GM23248 (cell line): Measurements from ENCODE around the gene MALSU1. TPM values are rescaled to one million over a fixed set of nuclear protein-coding genes. Genes with fewer than 3 reads are reported as not detected.

Experiments
- DNase-seq: peaks from one replicate; pipeline ENCODE4 v3.0.0-alpha.2; 2015
- H2AFZ ChIP-seq: fragments of 200-600 bp; sonication (generic); 2 replicates; pipeline ENCODE4 v1.6.1; 2016; ENCODE audit warnings: antibody characterized with exemption
- H3F3A ChIP-seq: fragments of 200-600 bp; sonication (generic); 2 replicates; pipeline ENCODE4 v1.6.1; 2016; ENCODE audit warnings: mild to moderate bottlenecking, antibody characterized with exemption, mixed run types; ENCODE audit not compliant: insufficient read depth
- H3K27ac ChIP-seq: fragments of 200-600 bp; sonication (generic); 2 replicates; pipeline ENCODE4 v1.5.1; 2016; ENCODE audit warnings: mild to moderate bottlenecking
- H3K27me3 ChIP-seq: fragments of 200-600 bp; sonication (generic); replicated peaks from 2 replicates; pipeline ENCODE4 v1.6.1; 2016; ENCODE audit warnings: mild to moderate bottlenecking; ENCODE audit not compliant: insufficient read depth
- H3K36me3 ChIP-seq: fragments of 200-600 bp; sonication (generic); 2 replicates; pipeline ENCODE4 v1.6.1; 2016; ENCODE audit warnings: low read depth, mild to moderate bottlenecking
- H3K4me1 ChIP-seq: fragments of 200-600 bp; sonication (generic); 2 replicates; pipeline ENCODE4 v1.6.1; 2016; ENCODE audit warnings: mild to moderate bottlenecking; ENCODE audit not compliant: insufficient read depth
- H3K4me2 ChIP-seq: fragments of 200-600 bp; sonication (generic); one replicate; pipeline ENCODE4 v1.6.1; 2016; ENCODE audit warnings: mild to moderate bottlenecking; ENCODE audit not compliant: unreplicated experiment
- H3K4me3 ChIP-seq: fragments of 200-600 bp; sonication (generic); 2 replicates; pipeline ENCODE4 v1.5.1; 2016; ENCODE audit warnings: mild to moderate bottlenecking
- H3K79me2 ChIP-seq: fragments of 200-600 bp; sonication (generic); 2 replicates; pipeline ENCODE4 v1.6.1; 2016; ENCODE audit warnings: mild to moderate bottlenecking; ENCODE audit not compliant: insufficient read depth
- H3K9ac ChIP-seq: fragments of 200-600 bp; sonication (generic); 2 replicates; pipeline ENCODE4 v1.6.1; 2016; ENCODE audit warnings: mild to moderate bottlenecking
- H3K9me2 ChIP-seq: fragments of 200-600 bp; sonication (generic); 2 replicates; pipeline ENCODE4 v1.6.1; 2016; ENCODE audit warnings: mixed run types, mild to moderate bottlenecking, moderate library complexity; ENCODE audit not compliant: insufficient read depth
- H3K9me3 ChIP-seq: fragments of 200-600 bp; sonication (generic); one replicate; pipeline ENCODE4 v1.6.1; 2017; ENCODE audit warnings: low read depth
- H4K20me1 ChIP-seq: fragments of 200-600 bp; sonication (generic); 2 replicates; pipeline ENCODE4 v1.6.0; 2016; ENCODE audit not compliant: insufficient read depth
- EZH2 ChIP-seq: fragments of 200-600 bp; sonication (generic); IDR thresholded peaks from 2 replicates; pipeline ENCODE4 v1.6.1; 2018; ENCODE audit warnings: antibody characterized with exemption, mild to moderate bottlenecking; ENCODE audit not compliant: insufficient read depth, poor library complexity, severe bottlenecking
- EZH2phosphoT487 ChIP-seq: fragments of 200-600 bp; sonication (generic); IDR thresholded peaks from 2 replicates; pipeline ENCODE4 v1.6.1; 2018; ENCODE audit warnings: antibody characterized with exemption, moderate library complexity, mild to moderate bottlenecking, low read depth; ENCODE audit not compliant: insufficient read depth
- WGBS, 2 experiments: methylation state at CpG; one replicate each; pipeline ENCODE4 v1.1.6; 2015 to 2017; ENCODE audit warnings: low lambda C conversion rate in 2 of 2, low coverage in 1 of 2; ENCODE audit errors: missing lambda C conversion rate in 2 of 2; 5-methylcytosine and 5-hydroxymethylcytosine counted together
- in situ Hi-C: fragments of 300-500 bp; cut with MboI; formaldehyde crosslinking; loops from 2 replicates; pipeline ENCODE4 v1.15.0; 2020
- polyA plus RNA-seq: library from polyadenylated mRNA; unstranded; fragments of >200 nt; fragmentation: Nextera tagmentation; extraction: Ambion mirVana; gene quantifications from 2 replicates; pipeline ENCODE4 v1.2.1, GENCODE V29; 2016
- total RNA-seq: library from RNA; depleted of rRNA; stranded (reverse); fragments of >200 nt; shearing (Covaris generic); gene quantifications from 2 replicates; pipeline ENCODE4 v1.2.3, GENCODE V29; 2014

MALSU1 gene
- total and polyA plus RNA-seq, 2 experiments from 2014 or later: 66.0 to 136 TPM

- 96 to 99% methylated on average over 2 of the region's 2 CpGs for WGBS, 2 experiments
- Histone ChIP-seq H3K27me3 (no peaks in the 10 kb centered on the region), H3K4me2 (no peak overlapping the region), H2AFZ (no peak overlapping the region), H3K9me2 (no peaks in the 10 kb centered on the region), H4K20me1 (no peaks in the 10 kb centered on the region), H3K9ac (no peak overlapping the region), H3K4me3 (no peak overlapping the region), H3K79me2 (no peaks in the 10 kb centered on the region), H3F3A (peaks cover 22% of the 10 kb centered on the region), H3K4me1 (peaks cover 24% of the 10 kb centered on the region), H3K9me3 (no peaks in the 10 kb centered on the region), H3K27ac (no peak overlapping the region), H3K36me3 (peaks cover 25% of the 10 kb centered on the region; the same call in 1 of the 2 replicates)
- in situ Hi-C loops: no loop called here
- TF ChIP-seq EZH2phosphoT487 (no peak), EZH2 (no peak)
- no peak for DNase-seq
Observed at GRCh38 chr7:23338439-23338838, 39.3 kb downstream of the MALSU1 start.

GRCh38 chr7:23338863-23339262 is 39.7 kb downstream of the MALSU1 start:
- TF ChIP-seq EZH2 (no peak), EZH2phosphoT487 (no peak)
- no peaks in the 10 kb centered on the region for H3K9me2 ChIP-seq
- peaks cover 22% of the 10 kb centered on the region for H3F3A ChIP-seq
- no peak overlapping the region for H3K9ac ChIP-seq
- 93 to 98% methylated on average over 2 of the region's 2 CpGs for WGBS, 2 experiments
- no peaks in the 10 kb centered on the region for H3K9me3 ChIP-seq
- H3K4me2 ChIP-seq: no peak overlapping the region
- H2AFZ ChIP-seq: no peak overlapping the region
- peaks cover 28% of the 10 kb centered on the region; the same call in 1 of the 2 replicates for H3K36me3 ChIP-seq
- H3K79me2 ChIP-seq: no peaks in the 10 kb centered on the region
- no peak overlapping the region for H3K27ac ChIP-seq
- DNase-seq: no peak
- H3K27me3 ChIP-seq: no peaks in the 10 kb centered on the region
- H3K4me3 ChIP-seq: no peak overlapping the region
- in situ Hi-C loops: no loop called here
- H4K20me1 ChIP-seq: no peaks in the 10 kb centered on the region
- peaks cover 25% of the 10 kb centered on the region for H3K4me1 ChIP-seq

- Histone ChIP-seq H3K9me3 (no peaks in the 10 kb centered on the region), H3K27me3 (no peaks in the 10 kb centered on the region), H3K9ac (no peak overlapping the region), H3K9me2 (no peaks in the 10 kb centered on the region), H3K4me2 (no peak overlapping the region), H3K36me3 (peaks cover 37% of the 10 kb centered on the region; the same call in 1 of the 2 replicates), H2AFZ (no peak overlapping the region), H3K79me2 (peaks cover 11% of the 10 kb centered on the region; the same call in 1 of the 2 replicates), H3K4me1 (peaks cover 17% of the 10 kb centered on the region), H3F3A (peaks cover 20% of the 10 kb centered on the region), H3K27ac (no peak overlapping the region), H4K20me1 (no peaks in the 10 kb centered on the region), H3K4me3 (no peak overlapping the region)
- in situ Hi-C loops: no loop called here
- DNase-seq: no peak
- WGBS, 2 experiments: 76 to 86% methylated on average over 7 of the region's 7 CpGs
- TF ChIP-seq EZH2phosphoT487: no peak
- TF ChIP-seq EZH2: no peak
Observed at GRCh38 chr7:23341846-23342598, 42.9 kb downstream of the MALSU1 start.

- peaks cover 30% of the 10 kb centered on the region; the same call in 1 of the 2 replicates for H3K36me3 ChIP-seq
- H3K27ac ChIP-seq: no peak overlapping the region
- peaks cover 30% of the 10 kb centered on the region for H3F3A ChIP-seq
- H3K4me1 ChIP-seq: peaks cover 27% of the 10 kb centered on the region
- no peak for TF ChIP-seq EZH2phosphoT487
- no peak for TF ChIP-seq EZH2
- H4K20me1 ChIP-seq: no peaks in the 10 kb centered on the region
- peaks cover 11% of the 10 kb centered on the region; the same call in 1 of the 2 replicates for H3K79me2 ChIP-seq
- DNase-seq: no peak
- no peak overlapping the region for H3K9ac ChIP-seq
- no peaks in the 10 kb centered on the region for H3K9me3 ChIP-seq
- H3K9me2 ChIP-seq: no peaks in the 10 kb centered on the region
- no peak overlapping the region for H2AFZ ChIP-seq
- no peak overlapping the region for H3K4me3 ChIP-seq
- in situ Hi-C loops: no loop called here
- H3K27me3 ChIP-seq: no peaks in the 10 kb centered on the region
- no peak overlapping the region for H3K4me2 ChIP-seq
Observed at GRCh38 chr7:23343102-23343501, 44.0 kb downstream of the MALSU1 start.
